HepG2 (cell line): Measurements from ENCODE around the gene EXOC3L4. TPM values are rescaled to one million over a fixed set of nuclear protein-coding genes. Genes with fewer than 3 reads are reported as not detected.
A peak's percentile ranks its signal among the peaks of the same experiment; 100 is the strongest.

ENCODE experiments used
- ARID2 ChIP-seq: sonication (generic); formaldehyde crosslinking; IDR thresholded peaks from 2 replicates; pipeline ENCODE4 v1.8.1; 2022; ENCODE audit warnings: mild to moderate bottlenecking, missing genetic modification reagents, borderline replicate concordance
- ETV6 ChIP-seq: sonication (generic); formaldehyde crosslinking; conservative IDR thresholded peaks from 2 replicates; pipeline ENCODE4 v1.4.0; 2020; ENCODE audit warnings: missing genetic modification reagents
- HIC2 ChIP-seq: sonication (generic); formaldehyde crosslinking; IDR thresholded peaks from 2 replicates; pipeline ENCODE4 v1.9.0; 2022; ENCODE audit warnings: low read depth, missing genetic modification reagents
- IRX3 ChIP-seq: sonication (generic); formaldehyde crosslinking; IDR thresholded peaks from 2 replicates; pipeline ENCODE4 v1.8.1; 2023; ENCODE audit warnings: mild to moderate bottlenecking, low read depth, missing genetic modification reagents, borderline replicate concordance
- KLF16 ChIP-seq, 2 experiments: sonication (generic) in 1 of 2; formaldehyde crosslinking in 1 of 2; IDR thresholded peaks; 2 replicates each; pipeline versions ENCODE4 v1.6.1 to v1.8.0; 2016 to 2023; ENCODE audit warnings: missing genetic modification reagents in 2 of 2, missing compliant biosample characterization in 1 of 2
- LCORL ChIP-seq, 2 experiments: fragments of 450-650 bp in 1 of 2; sonication (generic) in 1 of 2; formaldehyde crosslinking in 1 of 2; IDR thresholded peaks; 2 replicates each; pipeline versions ENCODE4 v1.5.0 to v1.6.1; 2017 to 2020; ENCODE audit warnings: antibody characterized with exemption in 1 of 2, missing genetic modification reagents in 1 of 2
- PHF5A ChIP-seq: IDR thresholded peaks from one replicate; pipeline ENCODE4 v1.6.1; 2018; ENCODE audit warnings: low read depth, missing genetic modification reagents; ENCODE audit not compliant: unreplicated experiment
- SETDB1 ChIP-seq: sonication (generic); formaldehyde crosslinking; IDR thresholded peaks from 2 replicates; pipeline ENCODE4 v1.5.1; 2020; ENCODE audit warnings: missing genetic modification reagents, mild to moderate bottlenecking, borderline replicate concordance
- STAT6 ChIP-seq: sonication (generic); formaldehyde crosslinking; IDR thresholded peaks from 2 replicates; pipeline ENCODE4 v1.4.0; 2020; ENCODE audit warnings: missing genetic modification reagents, mild to moderate bottlenecking, borderline replicate concordance
- TAF15 ChIP-seq: fragments of 200-400 bp; formaldehyde crosslinking; IDR thresholded peaks from one replicate; pipeline ENCODE4 v1.6.1; 2018; ENCODE audit warnings: mild to moderate bottlenecking, low read depth, low read length; ENCODE audit not compliant: poor library complexity, severe bottlenecking
- TBX2 ChIP-seq: sonication (generic); formaldehyde crosslinking; IDR thresholded peaks from 2 replicates; pipeline ENCODE4 v1.5.0; 2020; ENCODE audit warnings: missing genetic modification reagents, mild to moderate bottlenecking, borderline replicate concordance
- THRA ChIP-seq: sonication (generic); formaldehyde crosslinking; IDR thresholded peaks from 2 replicates; pipeline ENCODE4 v1.4.0; 2020; ENCODE audit warnings: missing genetic modification reagents, borderline replicate concordance
- TRIM22 ChIP-seq: fragments of 450-650 bp; IDR thresholded peaks from 2 replicates; pipeline ENCODE4 v1.6.1; 2017
- ZBTB7A ChIP-seq: sonication (generic); formaldehyde crosslinking; IDR thresholded peaks from 2 replicates; pipeline ENCODE4 v1.8.0; 2022; ENCODE audit warnings: mild to moderate bottlenecking, missing genetic modification reagents
- ZHX1 ChIP-seq: sonication (generic); formaldehyde crosslinking; IDR thresholded peaks from 2 replicates; pipeline ENCODE4 v1.8.1; 2022; ENCODE audit warnings: low read depth, mild to moderate bottlenecking, missing genetic modification reagents
- ZNF296 ChIP-seq: sonication (generic); formaldehyde crosslinking; conservative IDR thresholded peaks from 2 replicates; pipeline ENCODE4 v1.5.0; 2020; ENCODE audit warnings: mild to moderate bottlenecking, missing genetic modification reagents
- ZNF703 ChIP-seq: sonication (generic); formaldehyde crosslinking; IDR thresholded peaks from 2 replicates; pipeline ENCODE4 v1.5.1; 2020; ENCODE audit warnings: missing genetic modification reagents, mild to moderate bottlenecking, moderate library complexity, borderline replicate concordance
- polyA plus RNA-seq, 8 experiments: library from polyadenylated mRNA; depleted of rRNA in 3 of 8; stranded (reverse) in 7 of 8; unstranded in 1 of 8; fragments of >200 nt; fragmentation: Illumina TruSeq in 4 of 8; extraction: Trizol in 4 of 8; gene quantifications; 2 replicates each; pipeline versions ENCODE4 v1.2.1 to v1.2.3, GENCODE V29; 2011 to 2016; ENCODE audit warnings: low read depth in 4 of 8, missing spikeins in 1 of 8, mixed read lengths in 1 of 8; ENCODE audit not compliant: insufficient read depth in 1 of 8
- total RNA-seq, 5 experiments: library from RNA; depleted of rRNA; stranded (reverse); fragments of >200 nt; fragmentation: Illumina TruSeq; extraction: Trizol; gene quantifications; 2 replicates each; pipeline ENCODE4 v1.2.3, GENCODE V29; 2016; ENCODE audit warnings: low read depth in 1 of 5

Gene EXOC3L4
- total and polyA plus RNA-seq, 2 of the 13 experiments (the other 11 are each of a cell fraction or from before 2014, with no cell fraction given) = 11.8 to 27.0 TPM

- TF ChIP-seq ZHX1 (CRISPR knock-in tag) = no peak; the same call in 1 of the 2 replicates
- TF ChIP-seq ETV6 = no peak
- TF ChIP-seq STAT6 (CRISPR knock-in tag) = peak; percentile 81; the same call in 1 of the 2 replicates
- no peak for TF ChIP-seq IRX3 (CRISPR knock-in tag)
- no peak for TF ChIP-seq TAF15
- TF ChIP-seq HIC2 (CRISPR knock-in tag) = peak; percentile 71
- TF ChIP-seq KLF16 (CRISPR knock-in tag; IDR thresholded peaks at IDR 0.05) = peak in 1 of 2 experiments; percentile 66; a peak in 1 of 4 replicates
- 0 out of 2 replicates have a peak, but pooled peaks have one; percentile 45 for TF ChIP-seq ZNF703 (CRISPR knock-in tag)
- TF ChIP-seq TBX2 (CRISPR knock-in tag) = peak; percentile 93
- no peak for TF ChIP-seq TRIM22
- TF ChIP-seq THRA = peak; percentile 66; the same call in 1 of the 2 replicates
- TF ChIP-seq ZNF296 (CRISPR knock-in tag) = no peak
- no peak for TF ChIP-seq PHF5A (CRISPR knock-in tag)
- peak; percentile 43; the same call in 1 of the 2 replicates for TF ChIP-seq LCORL (IDR thresholded peaks at IDR 0.05)
- TF ChIP-seq LCORL (CRISPR knock-in tag; IDR thresholded peaks at IDR 0.05) = peak; percentile 99
- TF ChIP-seq ZBTB7A (CRISPR knock-in tag) = peak; percentile 83
- TF ChIP-seq ARID2 (CRISPR knock-in tag) = 0 out of 2 replicates have a peak, but pooled peaks have one; percentile 70
- TF ChIP-seq SETDB1 (CRISPR knock-in tag) = no peak
Measured at GRCh38 chr14:103099081-103099732, 4.7 kb downstream of the EXOC3L4 start (continued).
